ENCODE measurements around the gene KDELR3. TPM values are rescaled to one million over a fixed set of nuclear protein-coding genes. Genes with fewer than 3 reads are reported as not detected.

KDELR3 gene
- total RNA-seq, 3 donors from 2014 or later: 4.2 to 14.4 (median 11.3) TPM

GRCh38 chr22:38422611-38423511 lies 45.0 kb upstream of the KDELR3 start:
- intact Hi-C loops (cut with DNase I, micrococcal nuclease): no loop called here
- Histone ChIP-seq H3K4me3 (no peak overlapping the region), H3K9me3 (no peaks in the 10 kb centered on the region), H3K4me1 (ENCODE audit: low read depth) (peaks cover 4% of the 10 kb centered on the region), H3K36me3 (ENCODE audit: low read depth) (no peaks in the 10 kb centered on the region)
- no peak for TF ChIP-seq CTCF (IDR thresholded peaks at IDR 0.05)
- ATAC-seq: peak; percentile 61
- DNase-seq: peak in 2 of 3 donors; percentile 43 to 49

GRCh38 chr22:38423512-38424503 lies 44.1 kb upstream of the KDELR3 start:
- Histone ChIP-seq H3K4me3 (no peak overlapping the region), H3K9me3 (no peaks in the 10 kb centered on the region), H3K4me1 (ENCODE audit: low read depth) (peaks cover 4% of the 10 kb centered on the region), H3K36me3 (ENCODE audit: low read depth) (no peaks in the 10 kb centered on the region)
- no peak for TF ChIP-seq CTCF (IDR thresholded peaks at IDR 0.05)
- intact Hi-C loops (cut with DNase I, micrococcal nuclease): no loop called here
- ATAC-seq (peak; percentile 92), DNase-seq (peak in 2 of 3 donors; percentile 41 to 63)

- no peak for TF ChIP-seq CTCF (IDR thresholded peaks at IDR 0.05)
- no peaks in the 10 kb centered on the region for H3K36me3 ChIP-seq (ENCODE audit: low read depth)
- ATAC-seq (peak; percentile 8), DNase-seq (no peak)
- H3K4me1 ChIP-seq (ENCODE audit: low read depth): peaks cover 4% of the 10 kb centered on the region
- H3K9me3 ChIP-seq: no peaks in the 10 kb centered on the region
- no peak overlapping the region for H3K4me3 ChIP-seq
- intact Hi-C loops (cut with DNase I, micrococcal nuclease): no loop called here
These were observed 43.3 kb upstream of the KDELR3 start for GRCh38 chr22:38424525-38425080.

- Histone ChIP-seq H3K4me1 (ENCODE audit: low read depth) (peaks cover 4% of the 10 kb centered on the region), H3K9me3 (no peaks in the 10 kb centered on the region), H3K36me3 (ENCODE audit: low read depth) (no peaks in the 10 kb centered on the region), H3K4me3 (no peak overlapping the region)
- DNase-seq (no peak), ATAC-seq (no peak)
- intact Hi-C loops (cut with DNase I, micrococcal nuclease): no loop called here
- no peak for TF ChIP-seq CTCF (IDR thresholded peaks at IDR 0.05)
These were observed 41.3 kb upstream of the KDELR3 start for GRCh38 chr22:38426628-38427027.

- DNase-seq: no peak
- intact Hi-C loops (cut with DNase I, micrococcal nuclease): no loop called here
- peaks cover 4% of the 10 kb centered on the region for H3K4me1 ChIP-seq (ENCODE audit: low read depth)
- ATAC-seq: no peak
- H3K9me3 ChIP-seq: no peaks in the 10 kb centered on the region
- no peak for TF ChIP-seq CTCF (IDR thresholded peaks at IDR 0.05)
- H3K36me3 ChIP-seq (ENCODE audit: low read depth): no peaks in the 10 kb centered on the region
- no peak overlapping the region for H3K4me3 ChIP-seq
These were observed 40.4 kb upstream of the KDELR3 start for GRCh38 chr22:38427465-38427864.

Measured in mucosa of descending colon (tissue), 3 donors.